HG03439 (cell line): ENCODE measurements around the gene KDM6B.

Source experiments
- ATAC-seq: cut with Tn5 transposase; IDR thresholded peaks from one replicate; pipeline ENCODE4 v1.9.1; 2021; ENCODE audit warnings: mild to moderate bottlenecking, moderate library complexity; ENCODE audit not compliant: unreplicated experiment

KDM6B gene

DNA sequence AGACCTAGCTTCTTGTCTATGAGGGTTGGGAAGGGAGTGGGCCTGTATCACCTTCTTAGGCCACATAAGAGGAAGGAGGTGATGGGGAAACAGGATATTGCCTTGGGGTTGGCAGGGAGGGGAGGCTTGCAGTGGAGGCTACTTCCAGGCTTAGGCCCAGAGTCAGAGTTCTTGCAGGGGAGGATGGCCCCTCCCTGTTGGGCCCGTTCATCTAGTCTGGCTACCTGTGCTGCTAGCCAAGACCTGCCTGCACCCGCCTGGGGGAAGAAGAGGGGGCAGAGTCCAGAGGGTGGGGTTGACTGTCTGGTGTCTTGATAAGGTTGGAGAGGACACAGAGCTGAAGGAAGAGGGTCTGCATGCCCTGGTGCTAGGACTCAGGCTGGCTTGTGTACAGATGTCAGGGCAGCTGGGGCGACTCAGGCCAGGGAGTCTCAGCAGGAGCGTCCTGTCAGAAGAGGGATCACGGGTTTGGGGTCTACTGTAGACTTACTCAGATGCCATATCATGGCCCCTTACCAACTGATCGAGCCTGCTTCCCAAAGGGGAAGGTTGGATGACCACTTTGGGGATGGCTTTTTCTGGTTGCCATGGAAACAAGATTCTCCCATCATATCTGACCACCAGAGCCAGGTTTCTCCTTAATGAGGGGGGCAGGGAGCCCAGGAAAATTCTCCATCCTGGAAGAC is 5.3 kb downstream of the KDM6B start:
- ATAC-seq = no peak

GRCh38 chr17:7839876-7840261 is 5.9 kb downstream of the KDM6B start:
- no peak for ATAC-seq

DNA sequence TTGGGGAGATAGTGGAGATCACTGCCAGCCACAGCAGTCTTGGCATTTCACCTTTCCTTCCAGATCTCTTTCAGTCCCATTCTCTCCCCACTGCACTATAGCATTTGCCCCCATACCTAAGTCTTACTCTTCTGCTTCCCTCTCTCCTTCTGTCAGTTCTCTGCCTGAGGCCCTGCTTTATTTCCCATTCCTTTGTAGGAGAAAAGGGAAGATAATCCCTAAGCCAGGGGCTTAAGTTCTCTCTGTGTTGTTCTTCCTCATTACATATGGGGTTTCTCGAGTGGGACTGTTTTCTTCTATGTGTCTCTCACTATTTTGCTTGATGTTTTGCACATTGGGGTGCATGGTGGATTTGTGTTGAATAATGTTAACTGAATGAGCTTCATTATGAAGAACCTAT is 6.4 kb downstream of the KDM6B start:
- no peak for ATAC-seq

- no peak for ATAC-seq
Observed at GRCh38 chr17:7840875-7841274, 6.9 kb downstream of the KDM6B start.

GRCh38 chr17:7841396-7841914 is 7.4 kb downstream of the KDM6B start:
- peak; percentile 3 for ATAC-seq

- ATAC-seq = peak; percentile 28
Observed at GRCh38 chr17:7841915-7842379, 7.9 kb downstream of the KDM6B start.

- peak; percentile 16 for ATAC-seq
Observed at GRCh38 chr17:7842380-7843256, 8.6 kb downstream of the KDM6B start.

GRCh38 chr17:7843257-7843535 is 9.2 kb downstream of the KDM6B start:
- ATAC-seq = no peak

DNA sequence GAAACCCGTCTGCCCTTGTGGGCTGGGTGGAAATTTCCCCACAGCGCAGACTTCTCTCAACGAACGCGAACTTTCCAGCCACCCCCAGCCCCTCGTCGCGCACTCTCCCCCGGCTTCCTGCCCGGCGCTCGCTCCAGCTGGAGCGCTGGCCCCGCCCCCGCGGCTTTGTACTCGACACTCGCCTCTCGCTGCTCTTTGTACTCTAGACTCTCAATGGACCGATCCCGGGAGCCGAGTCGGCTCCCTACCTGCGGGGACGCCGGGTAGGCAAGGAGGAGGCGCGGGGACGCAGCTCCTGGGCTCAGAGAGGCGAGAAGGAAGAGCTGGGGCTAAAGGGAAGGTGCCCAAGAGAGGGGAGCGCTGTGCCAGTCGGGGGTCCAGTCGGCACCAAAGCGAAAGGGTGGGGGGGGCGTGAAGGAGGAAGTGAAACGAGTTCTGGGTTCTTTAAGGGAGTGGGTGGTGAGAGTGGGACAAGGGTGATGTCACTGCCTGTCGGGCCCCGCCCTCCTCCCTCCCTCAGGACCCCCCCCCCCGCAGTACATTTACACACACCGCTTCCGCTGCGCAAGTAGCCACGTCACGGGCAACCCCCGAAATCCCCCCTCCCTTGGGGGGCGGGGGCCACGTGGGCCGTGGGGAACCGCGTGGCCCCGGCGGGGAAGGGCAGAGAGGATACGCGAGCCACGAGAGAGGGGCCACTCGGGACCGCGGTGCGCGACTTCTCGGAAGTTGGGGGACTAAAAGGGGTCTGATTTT is 9.7 kb downstream of the KDM6B start:
- ATAC-seq = peak; percentile 26

- ATAC-seq = peak; percentile 44
Observed at GRCh38 chr17:7844292-7845154, 10.5 kb downstream of the KDM6B start.

DNA sequence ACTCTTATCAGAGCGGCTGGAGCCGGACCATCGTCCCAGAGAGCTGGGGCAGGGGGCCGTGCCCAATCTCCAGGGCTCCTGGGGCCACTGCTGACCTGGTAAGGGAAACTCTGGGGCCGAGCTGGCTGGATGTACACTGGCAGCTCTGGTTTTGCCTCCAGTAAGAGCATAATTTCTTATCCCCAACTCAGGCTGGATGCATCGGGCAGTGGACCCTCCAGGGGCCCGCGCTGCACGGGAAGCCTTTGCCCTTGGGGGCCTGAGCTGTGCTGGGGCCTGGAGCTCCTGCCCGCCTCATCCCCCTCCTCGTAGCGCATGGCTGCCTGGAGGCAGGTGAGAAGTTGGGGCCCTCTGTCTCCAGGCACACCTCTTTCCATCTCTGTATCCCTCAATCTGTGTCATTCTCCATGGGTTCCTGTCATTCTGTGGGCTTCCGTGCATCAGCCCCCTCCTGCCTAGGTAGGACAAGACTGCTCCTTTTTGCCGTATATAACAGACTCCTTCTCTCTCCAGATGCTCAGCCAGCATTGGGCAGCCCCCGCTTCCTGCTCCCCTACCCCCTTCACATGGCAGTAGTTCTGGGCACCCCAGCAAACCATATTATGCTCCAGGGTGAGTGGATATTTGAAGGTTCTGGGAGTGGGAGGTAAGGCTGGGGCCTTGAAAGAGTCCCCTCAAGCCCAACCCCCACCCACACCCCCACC is 11.5 kb downstream of the KDM6B start:
- no peak for ATAC-seq

DNA sequence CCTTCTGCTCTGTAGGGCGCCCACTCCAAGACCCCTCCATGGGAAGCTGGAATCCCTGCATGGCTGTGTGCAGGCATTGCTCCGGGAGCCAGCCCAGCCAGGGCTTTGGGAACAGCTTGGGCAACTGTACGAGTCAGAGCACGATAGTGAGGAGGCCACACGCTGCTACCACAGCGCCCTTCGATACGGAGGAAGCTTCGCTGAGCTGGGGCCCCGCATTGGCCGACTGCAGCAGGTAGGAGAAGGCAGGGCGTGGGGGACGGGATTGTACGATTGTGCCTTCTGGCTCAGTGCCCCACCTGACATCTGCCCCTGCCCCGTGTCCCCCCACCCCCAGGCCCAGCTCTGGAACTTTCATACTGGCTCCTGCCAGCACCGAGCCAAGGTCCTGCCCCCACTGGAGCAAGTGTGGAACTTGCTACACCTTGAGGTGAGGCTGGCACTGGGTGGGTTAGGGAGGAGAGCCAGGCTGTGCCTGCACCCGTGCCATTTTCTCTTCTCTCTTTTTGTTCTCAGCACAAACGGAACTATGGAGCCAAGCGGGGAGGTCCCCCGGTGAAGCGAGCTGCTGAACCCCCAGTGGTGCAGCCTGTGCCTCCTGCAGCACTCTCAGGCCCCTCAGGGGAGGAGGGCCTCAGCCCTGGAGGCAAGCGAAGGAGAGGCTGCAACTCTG is 12.2 kb downstream of the KDM6B start:
- no peak for ATAC-seq

DNA sequence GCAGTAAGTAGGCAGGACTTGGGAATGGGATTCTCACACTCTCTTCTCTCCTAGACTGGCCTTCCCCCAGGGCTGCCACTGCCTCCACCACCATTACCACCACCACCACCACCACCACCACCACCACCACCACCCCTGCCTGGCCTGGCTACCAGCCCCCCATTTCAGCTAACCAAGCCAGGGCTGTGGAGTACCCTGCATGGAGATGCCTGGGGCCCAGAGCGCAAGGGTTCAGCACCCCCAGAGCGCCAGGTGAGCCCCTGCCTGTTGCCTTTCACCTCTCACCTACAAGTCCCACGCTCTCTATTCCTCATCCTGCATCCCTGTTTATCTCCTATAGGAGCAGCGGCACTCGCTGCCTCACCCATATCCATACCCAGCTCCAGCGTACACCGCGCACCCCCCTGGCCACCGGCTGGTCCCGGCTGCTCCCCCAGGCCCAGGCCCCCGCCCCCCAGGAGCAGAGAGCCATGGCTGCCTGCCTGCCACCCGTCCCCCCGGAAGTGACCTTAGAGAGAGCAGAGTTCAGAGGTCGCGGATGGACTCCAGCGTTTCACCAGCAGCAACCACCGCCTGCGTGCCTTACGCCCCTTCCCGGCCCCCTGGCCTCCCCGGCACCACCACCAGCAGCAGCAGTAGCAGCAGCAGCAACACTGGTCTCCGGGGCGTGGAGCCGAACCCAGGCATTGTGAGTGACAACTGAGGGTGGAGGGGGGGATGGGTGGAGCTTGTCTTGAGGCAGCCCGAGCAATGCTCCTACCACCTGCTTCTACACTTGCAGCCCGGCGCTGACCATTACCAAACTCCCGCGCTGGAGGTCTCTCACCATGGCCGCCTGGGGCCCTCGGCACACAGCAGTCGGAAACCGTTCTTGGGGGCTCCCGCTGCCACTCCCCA is 13.0 kb downstream of the KDM6B start:
- no peak for ATAC-seq

DNA sequence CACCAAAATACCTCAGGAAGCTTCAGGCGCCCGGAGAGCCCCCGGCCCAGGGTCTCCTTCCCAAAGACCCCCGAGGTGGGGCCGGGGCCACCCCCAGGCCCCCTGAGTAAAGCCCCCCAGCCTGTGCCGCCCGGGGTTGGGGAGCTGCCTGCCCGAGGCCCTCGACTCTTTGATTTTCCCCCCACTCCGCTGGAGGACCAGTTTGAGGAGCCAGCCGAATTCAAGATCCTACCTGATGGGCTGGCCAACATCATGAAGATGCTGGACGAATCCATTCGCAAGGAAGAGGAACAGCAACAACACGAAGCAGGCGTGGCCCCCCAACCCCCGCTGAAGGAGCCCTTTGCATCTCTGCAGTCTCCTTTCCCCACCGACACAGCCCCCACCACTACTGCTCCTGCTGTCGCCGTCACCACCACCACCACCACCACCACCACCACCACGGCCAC is 14.1 kb downstream of the KDM6B start:
- ATAC-seq = no peak

- ATAC-seq = no peak
Observed at GRCh38 chr17:7848739-7849129, 14.7 kb downstream of the KDM6B start.

GRCh38 chr17:7849130-7849750 is 15.2 kb downstream of the KDM6B start:
- no peak for ATAC-seq

DNA sequence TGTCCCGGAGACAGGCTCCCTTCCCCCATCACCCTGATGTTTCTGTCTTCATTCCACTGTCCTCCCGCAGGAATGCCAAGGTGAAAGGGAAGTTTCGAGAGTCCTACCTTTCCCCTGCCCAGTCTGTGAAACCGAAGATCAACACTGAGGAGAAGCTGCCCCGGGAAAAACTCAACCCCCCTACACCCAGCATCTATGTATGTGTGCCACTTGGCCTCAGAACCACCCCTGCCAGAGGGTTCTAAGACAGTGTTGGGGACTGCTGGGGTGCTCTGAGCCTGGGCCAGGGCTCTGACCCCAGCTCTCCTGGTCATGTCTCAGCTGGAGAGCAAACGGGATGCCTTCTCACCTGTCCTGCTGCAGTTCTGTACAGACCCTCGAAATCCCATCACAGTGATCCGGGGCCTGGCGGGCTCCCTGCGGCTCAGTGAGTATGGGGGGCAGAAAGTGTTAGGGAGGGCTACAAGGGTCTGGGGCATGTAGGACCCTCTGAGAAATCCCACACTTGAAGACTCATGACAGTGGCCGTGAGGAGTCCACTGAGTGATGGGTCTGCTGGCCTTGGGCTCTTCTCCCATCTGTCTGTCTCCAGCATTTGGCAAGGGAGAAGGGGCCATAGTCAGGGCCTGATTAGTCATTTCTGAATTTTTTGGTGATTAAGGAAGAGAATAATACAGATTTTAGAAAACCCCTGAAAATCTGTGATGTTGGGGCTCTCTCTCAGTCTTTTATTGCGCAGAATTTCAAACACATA is 15.9 kb downstream of the KDM6B start:
- no peak for ATAC-seq
